ENCODE results near the gene STAT2. TPM values are rescaled to one million over a fixed set of nuclear protein-coding genes. Genes with fewer than 3 reads are reported as not detected.

Gene STAT2
- total RNA-seq: 50.8 and 60.7 TPM in 2 replicates

DNA sequence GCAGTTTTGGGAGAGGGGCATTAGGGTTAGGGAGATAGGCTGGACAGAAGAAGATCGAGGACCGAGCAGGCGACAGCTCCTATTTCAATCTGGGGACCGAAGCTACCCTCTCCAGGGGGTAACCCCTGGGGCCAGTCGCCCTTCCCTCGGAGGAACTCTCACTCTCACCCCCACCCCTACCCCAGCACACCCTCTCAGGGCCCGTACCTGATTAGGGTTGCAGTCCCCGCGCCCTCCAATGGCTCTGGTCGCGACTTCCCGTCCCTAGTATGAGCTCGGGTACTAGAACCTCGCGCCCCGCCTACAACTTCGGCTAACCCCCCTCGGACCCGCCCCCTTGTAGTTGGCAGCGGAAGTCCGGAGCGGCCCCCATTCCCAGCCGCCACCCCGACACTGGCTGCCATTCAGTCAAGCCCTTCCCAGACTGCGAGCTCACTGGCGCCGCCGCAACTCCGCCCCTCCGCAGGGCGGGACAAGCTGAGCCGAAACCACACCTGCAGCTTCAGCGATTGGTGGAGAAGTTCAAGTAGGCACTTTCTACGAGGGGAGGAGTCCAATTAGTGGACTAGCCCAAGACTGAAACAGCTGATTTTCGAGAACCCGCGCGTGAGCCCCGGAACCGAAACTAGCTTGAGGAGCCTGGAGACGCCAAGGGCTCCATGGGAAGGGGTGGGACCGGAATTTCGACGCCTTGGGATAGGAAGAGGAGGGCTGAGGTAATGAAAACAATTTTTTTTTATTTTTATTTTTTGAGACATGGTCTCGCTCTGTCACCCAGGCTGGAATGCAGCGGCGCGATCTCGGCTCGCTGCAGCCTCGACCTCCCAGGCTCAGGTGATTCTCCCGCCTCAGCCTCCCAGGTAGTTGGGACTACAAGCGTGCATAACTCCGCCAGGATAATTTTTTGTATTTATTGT, at the start of gene STAT2:
STAT2 (minus strand) TSS at position 257 of the 917 bp plus-strand sequence. CDS start 3,536 bp downstream, outside the sequence.

DNA sequence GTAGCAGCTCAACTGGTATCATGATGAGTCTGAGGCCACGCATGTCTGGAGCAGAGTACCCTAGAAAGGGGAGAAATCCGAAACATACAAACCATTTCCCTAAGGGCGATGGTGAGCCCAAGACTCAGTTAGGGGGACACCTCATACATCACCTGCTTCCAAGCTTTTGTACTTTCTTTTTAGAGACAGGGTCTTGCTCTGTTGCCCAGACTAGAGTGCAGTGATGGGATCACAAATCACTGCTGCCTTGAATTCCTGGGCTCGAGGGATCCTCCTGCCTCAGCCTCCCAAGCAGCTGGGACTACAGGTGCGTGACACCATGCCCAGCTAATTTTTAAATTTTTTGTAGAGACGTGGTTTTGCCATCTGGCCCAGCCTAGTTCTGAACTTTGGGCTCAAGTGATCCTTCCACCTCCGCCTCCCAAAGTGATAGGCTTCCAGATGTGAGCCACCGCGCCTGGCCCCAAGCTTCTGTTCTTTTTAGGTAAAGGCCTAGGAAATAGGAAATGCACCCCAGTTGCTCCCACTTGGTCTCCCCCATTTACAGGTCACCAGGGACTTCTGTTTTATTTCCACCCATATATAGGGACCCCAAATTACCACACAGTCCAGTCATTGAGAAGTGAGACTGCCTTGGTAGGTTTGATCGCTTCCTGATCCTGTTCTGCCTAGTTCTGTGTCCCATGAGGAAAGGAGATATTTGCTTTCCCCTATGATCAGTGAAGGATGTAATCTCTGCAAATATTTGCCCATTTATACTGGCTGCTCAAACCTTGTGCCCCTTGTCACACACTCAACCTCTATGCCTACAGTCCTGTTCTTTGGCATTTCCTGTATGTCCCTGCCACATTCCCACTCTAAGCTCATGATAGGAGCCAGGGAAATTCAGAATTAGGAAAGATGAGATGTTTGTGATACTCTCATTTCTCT, 2.5 kb upstream of the STAT2 start, which contains the start of gene APOF:
APOF (minus strand) TSS at position 728 of the 930 bp plus-strand sequence; CDS start at position 616, 112 bp downstream.

DNA sequence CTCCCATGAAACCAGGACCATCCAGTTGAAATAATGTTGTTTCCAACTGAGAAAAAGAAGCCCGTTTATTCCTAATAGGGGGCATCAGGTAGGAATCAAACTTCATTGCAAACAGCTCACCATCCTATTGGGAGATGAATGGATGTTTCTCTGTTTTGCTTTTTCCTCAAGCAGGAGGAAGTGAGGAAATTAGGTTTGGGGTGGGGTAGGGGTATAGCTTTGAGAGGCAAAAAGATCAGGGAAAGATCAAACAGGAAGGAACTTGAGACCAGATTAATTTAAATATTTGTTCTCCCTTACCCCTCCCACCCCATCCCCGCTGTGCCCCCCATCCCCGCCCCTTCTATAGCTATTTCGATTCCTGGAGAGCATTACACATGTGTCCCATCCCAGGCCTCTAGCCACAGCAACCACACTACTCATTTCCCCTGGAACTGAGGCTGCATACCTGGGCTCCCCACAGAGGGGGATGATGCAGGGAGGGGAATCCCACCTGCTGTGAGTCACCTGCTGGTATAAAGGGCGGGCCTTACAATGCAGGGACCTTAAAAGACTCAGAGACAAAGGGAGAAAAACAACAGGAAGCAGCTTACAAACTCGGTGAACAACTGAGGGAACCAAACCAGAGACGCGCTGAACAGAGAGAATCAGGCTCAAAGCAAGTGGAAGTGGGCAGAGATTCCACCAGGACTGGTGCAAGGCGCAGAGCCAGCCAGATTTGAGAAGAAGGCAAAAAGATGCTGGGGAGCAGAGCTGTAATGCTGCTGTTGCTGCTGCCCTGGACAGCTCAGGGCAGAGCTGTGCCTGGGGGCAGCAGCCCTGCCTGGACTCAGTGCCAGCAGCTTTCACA, 21.4 kb downstream of the STAT2 start, which contains the start of gene IL23A:
IL23A (plus strand) TSS at position 577 of the 850 bp plus-strand sequence; CDS start at position 738, 161 bp downstream.

DNA sequence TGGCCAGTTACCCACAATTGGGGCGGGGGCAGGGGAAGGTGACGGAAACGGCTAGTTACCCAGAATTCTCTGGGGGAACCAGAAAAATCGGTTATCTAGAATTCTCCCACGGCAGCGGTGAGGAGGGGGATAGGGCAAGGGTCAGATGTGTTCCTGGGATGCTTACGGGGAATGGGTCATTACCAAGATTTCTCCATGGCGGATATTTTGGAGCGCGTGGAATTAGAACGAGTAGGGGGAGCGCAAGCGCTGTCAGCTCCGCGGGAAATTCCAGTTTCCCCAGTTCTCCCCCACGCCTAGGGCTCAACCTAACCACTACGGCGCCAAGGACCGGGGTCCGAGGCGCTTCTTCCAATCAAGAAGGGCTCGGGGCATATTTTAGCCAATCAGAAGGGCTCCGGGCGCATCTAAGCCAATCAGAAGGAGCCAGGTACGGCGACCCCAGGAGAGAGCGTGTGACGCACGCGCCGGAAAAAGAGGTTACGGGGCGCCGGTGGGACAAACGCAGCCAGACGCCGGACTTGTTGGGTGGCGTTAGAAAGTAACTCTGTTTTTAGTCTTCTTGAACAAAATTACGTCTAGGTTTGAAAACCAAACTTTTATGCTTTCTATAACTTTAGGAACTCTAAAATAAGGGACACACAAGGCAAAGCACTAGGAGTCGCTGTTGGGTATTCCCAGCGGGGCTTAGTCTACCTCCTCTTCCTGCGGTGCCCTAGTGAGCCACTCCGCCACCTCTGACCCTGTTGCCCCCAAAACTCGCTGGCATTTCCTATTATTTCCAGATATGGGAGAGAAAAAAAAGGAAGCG, 26.0 kb downstream of the STAT2 start, which contains the start of gene PAN2:
PAN2 (minus strand) TSS at position 322 of the 811 bp plus-strand sequence. CDS start 906 bp downstream, outside the sequence.

DNA sequence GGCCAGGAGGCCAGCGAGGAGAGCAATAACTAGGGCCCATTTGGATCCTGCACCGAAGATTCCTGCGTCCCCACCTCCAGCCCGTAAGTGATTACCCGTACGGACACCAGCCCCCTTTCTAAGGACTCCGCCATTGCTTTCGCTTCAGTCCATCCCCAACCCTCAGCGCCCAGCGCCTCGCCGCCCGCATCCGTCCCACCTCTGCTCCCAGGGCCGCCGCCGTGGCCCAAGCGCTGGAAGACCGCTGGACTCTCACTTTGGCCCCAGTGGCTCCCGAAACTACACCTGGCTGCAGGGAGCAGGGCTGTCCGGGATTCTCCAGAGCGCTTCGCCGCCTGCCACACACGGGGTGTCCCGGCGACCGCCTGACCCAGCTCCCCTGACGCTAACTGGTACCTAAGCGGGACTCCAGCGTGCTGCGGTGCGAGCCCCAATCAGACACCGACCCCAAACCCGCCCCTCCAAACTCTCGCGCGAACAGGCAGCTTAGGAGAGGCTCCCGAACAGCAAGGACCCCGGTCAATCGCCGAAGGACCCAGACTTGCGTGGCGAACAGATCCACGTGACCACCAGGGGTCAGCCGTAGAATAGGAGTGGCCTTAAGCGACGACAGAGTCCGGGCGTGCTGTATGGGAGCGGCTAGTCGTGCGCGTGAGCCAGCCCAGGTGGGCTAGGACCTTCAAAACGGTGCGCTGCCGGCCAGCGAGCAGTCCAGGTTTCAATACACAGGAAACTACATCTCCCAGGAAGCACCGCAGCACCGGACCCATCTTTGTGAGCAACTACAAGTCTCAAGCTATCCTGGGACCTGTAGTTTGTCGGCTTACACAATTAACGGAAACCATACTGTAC, 44.1 kb downstream of the STAT2 start, which contains the start of gene CNPY2:
CNPY2 (minus strand) TSS at position 367 of the 852 bp plus-strand sequence. CDS start 771 bp downstream, outside the sequence.

DNA sequence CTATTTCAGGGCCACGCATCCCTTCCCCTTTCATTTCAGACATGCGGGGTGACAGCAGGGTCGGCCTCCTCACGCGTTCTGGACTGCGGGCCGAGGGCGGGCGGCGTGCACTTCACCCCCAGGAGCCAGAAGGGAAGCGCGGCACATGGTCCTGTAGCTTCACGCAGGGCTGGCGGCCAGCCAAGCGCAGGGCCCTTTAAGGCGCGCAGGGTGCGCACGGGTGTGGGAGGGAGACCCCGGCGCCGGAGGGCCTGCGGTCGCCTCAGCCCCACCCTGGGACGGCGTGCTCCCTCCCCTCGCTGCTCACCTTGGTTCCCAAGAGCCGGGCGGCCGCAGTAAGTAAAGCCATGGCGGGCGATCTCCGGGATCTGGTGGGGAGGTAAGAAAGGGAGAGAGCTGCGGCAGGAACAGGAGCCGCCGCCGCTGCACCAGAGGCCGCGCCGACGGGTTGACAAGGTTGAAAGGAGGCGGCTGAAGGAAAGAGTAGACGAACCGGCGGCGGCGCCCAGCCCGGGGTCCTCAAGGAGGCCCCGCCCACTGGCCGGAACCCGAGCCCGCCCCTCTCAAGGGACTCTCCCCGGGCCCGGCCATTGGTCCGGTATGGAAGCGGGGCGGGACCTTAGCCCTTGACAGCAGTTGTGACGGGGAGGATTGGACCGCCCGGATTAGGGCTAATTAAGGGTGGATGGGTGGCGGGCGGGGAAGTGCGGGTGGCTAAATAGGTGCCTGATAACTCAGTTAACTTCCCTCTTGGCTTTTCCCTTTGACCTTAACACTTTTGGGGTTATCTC, 59.9 kb downstream of the STAT2 start, which contains the start of gene CS:
CS (minus strand) TSS at position 478 of the 791 bp plus-strand sequence; CDS start at position 349, 129 bp downstream.

Other genes starting within 250 kb of the STAT2 start
- gene RPL41, start 243.5 kb downstream of the STAT2 start, total RNA-seq: 2,181 and 3,254 TPM in 2 replicates
- 2.5 and 3.0 TPM in 2 replicates for gene ZC3H10, start 241.8 kb downstream of the STAT2 start, total RNA-seq
- 247 and 287 TPM in 2 replicates for gene ESYT1, start 231.8 kb downstream of the STAT2 start, total RNA-seq
- gene MYL6B, start 207.5 kb downstream of the STAT2 start, total RNA-seq: 75.2 and 78.8 TPM in 2 replicates
- gene MYL6, start 201.7 kb downstream of the STAT2 start, total RNA-seq: 4,496 and 4,852 TPM in 2 replicates
- 40.6 and 44.5 TPM in 2 replicates for gene SMARCC2, start 170.6 kb downstream of the STAT2 start, total RNA-seq
- gene RNF41, start 138.2 kb downstream of the STAT2 start, total RNA-seq: 46.2 and 57.4 TPM in 2 replicates
- 41.6 and 57.6 TPM in 2 replicates for gene NABP2, start 135.8 kb downstream of the STAT2 start, total RNA-seq
- gene SLC39A5, start 130.1 kb downstream of the STAT2 start, total RNA-seq: not detected in 2 replicates
- gene ANKRD52, start 101.7 kb downstream of the STAT2 start, total RNA-seq: 17.7 and 18.9 TPM in 2 replicates
- 7.4 and 9.2 TPM in 2 replicates for gene COQ10A, start 93.2 kb downstream of the STAT2 start, total RNA-seq
- gene CS, start 59.8 kb downstream of the STAT2 start, total RNA-seq: 156 and 157 TPM in 2 replicates
- 107 and 108 TPM in 2 replicates for gene CNPY2, start 44.1 kb downstream of the STAT2 start, total RNA-seq
- 5.5 and 7.4 TPM in 2 replicates for gene PAN2, start 26.1 kb downstream of the STAT2 start, total RNA-seq
- 0.13 TPM in 1 of 2 replicates, not detected in the other for gene IL23A, start 21.2 kb downstream of the STAT2 start, total RNA-seq
- gene APOF, start 2.8 kb upstream of the STAT2 start, total RNA-seq: not detected in 2 replicates
- gene TIMELESS, start 89.3 kb upstream of the STAT2 start, total RNA-seq: 21.9 and 23.5 TPM in 2 replicates
- not detected in 2 replicates for gene MIP, start 94.5 kb upstream of the STAT2 start, total RNA-seq
- gene SPRYD4, start 108.5 kb upstream of the STAT2 start, total RNA-seq: 2.0 and 2.4 TPM in 2 replicates
- gene GLS2, start 128.1 kb upstream of the STAT2 start, total RNA-seq: not detected in 2 replicates
- gene RBMS2, start 161.7 kb upstream of the STAT2 start, total RNA-seq: 35.1 and 41.6 TPM in 2 replicates